ENCODE data around the gene RTRAF. TPM values are rescaled to one million over a fixed set of nuclear protein-coding genes. Genes with fewer than 3 reads are reported as not detected.

RTRAF gene
- total and polyA plus RNA-seq, 10 of the 15 experiments (the other 5 are each of a cell fraction or from before 2014, with no cell fraction given) = 248 to 540 (median 368) TPM

DNA sequence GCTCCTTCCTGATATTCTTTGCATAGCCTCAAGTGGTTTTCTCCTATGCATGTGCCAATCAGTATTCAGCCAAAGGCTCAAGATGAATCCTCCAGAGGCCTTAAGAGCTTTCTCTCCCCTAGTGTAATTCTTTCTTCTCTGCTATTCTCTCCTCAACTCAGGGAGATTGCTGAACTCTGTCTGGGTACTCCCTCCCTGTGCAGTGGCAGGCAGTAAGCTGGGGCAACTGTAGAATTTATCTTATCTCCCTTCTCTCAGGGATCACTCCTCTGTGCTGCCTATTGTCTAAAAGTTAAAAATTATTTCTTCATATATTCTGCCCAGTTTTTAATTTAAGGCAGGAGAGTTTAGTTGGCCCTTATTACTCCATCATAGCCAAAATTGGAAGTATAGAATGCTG, 28.5 kb upstream of the RTRAF start:
- FAIRE-seq = no peak
- ChIA-PET POLR2A (no interaction called here), RAD21 (ENCODE audit: unreplicated experiment) (no interaction called here), CTCF (no interaction called here), SMC1A (ENCODE audit: uncharacterized antibody, unreplicated experiment) (interaction anchor here (1.4 kb wide), 1 partner anchor 34 kb away, joined by 4 read pairs; no protein-coding TSS in a partner anchor)
- intact Hi-C loops (cut with micrococcal nuclease; ENCODE audit: unreplicated experiment) (no loop called here), in situ Hi-C loops (cut with MboI) (no loop called here)
- H4K20me1 ChIP-seq (ENCODE audit: control insufficient read depth, insufficient read depth) = no peaks in the 10 kb centered on the region
- H3K9ac ChIP-seq (ENCODE audit: control insufficient read depth, insufficient read depth, low read length) = no peak overlapping the region
- no TSS peak for BruUV-seq (replicated peaks)
- H3K4me2 ChIP-seq (ENCODE audit: control insufficient read depth, insufficient read depth) = no peak overlapping the region
- H3K9me3 ChIP-seq (replicated peaks; ENCODE audit: control insufficient read depth, insufficient read depth, low read length) = no peaks in the 10 kb centered on the region; the same call in 2 of the 3 replicates
- H2AFZ ChIP-seq (ENCODE audit: control insufficient read depth, low read depth, low read length) = no peak overlapping the region
- no peaks in the 10 kb centered on the region for H3K4me1 ChIP-seq (ENCODE audit: control insufficient read depth, insufficient read depth, low read length)
- DNase-seq (ENCODE audit: low read depth, low spot score) = no peak
- no peak for ATAC-seq
- TF ChIP-seq GATAD2B (conservative IDR thresholded peaks at IDR 0.05; ENCODE audit: low read depth) = no peak
- TF ChIP-seq SIX5 (IDR thresholded peaks at IDR 0.05; ENCODE audit: low read depth, low read length, severe bottlenecking) = no peak
- no peak for TF ChIP-seq CHD2 (IDR thresholded peaks at IDR 0.05; ENCODE audit: borderline replicate concordance, low read depth, low read length)
- TF ChIP-seq RELB (IDR thresholded peaks at IDR 0.05; ENCODE audit: low read depth) = no peak
- TF ChIP-seq PAX8 (IDR thresholded peaks at IDR 0.05) = no peak
- TF ChIP-seq, protein P1, sequence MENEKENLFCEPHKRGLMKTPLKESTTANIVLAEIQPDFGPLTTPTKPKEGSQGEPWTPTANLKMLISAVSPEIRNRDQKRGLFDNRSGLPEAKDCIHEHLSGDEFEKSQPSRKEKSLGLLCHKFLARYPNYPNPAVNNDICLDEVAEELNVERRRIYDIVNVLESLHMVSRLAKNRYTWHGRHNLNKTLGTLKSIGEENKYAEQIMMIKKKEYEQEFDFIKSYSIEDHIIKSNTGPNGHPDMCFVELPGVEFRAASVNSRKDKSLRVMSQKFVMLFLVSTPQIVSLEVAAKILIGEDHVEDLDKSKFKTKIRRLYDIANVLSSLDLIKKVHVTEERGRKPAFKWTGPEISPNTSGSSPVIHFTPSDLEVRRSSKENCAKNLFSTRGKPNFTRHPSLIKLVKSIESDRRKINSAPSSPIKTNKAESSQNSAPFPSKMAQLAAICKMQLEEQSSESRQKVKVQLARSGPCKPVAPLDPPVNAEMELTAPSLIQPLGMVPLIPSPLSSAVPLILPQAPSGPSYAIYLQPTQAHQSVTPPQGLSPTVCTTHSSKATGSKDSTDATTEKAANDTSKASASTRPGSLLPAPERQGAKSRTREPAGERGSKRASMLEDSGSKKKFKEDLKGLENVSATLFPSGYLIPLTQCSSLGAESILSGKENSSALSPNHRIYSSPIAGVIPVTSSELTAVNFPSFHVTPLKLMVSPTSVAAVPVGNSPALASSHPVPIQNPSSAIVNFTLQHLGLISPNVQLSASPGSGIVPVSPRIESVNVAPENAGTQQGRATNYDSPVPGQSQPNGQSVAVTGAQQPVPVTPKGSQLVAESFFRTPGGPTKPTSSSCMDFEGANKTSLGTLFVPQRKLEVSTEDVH (IDR thresholded peaks at IDR 0.05; ENCODE audit: low read depth, partially characterized antibody) = no peak
- no peak for TF ChIP-seq HDAC6 (IDR thresholded peaks at IDR 0.05; ENCODE audit: unreplicated experiment)
- no peak for TF ChIP-seq EZH2 (IDR thresholded peaks at IDR 0.05; ENCODE audit: borderline replicate concordance, control insufficient read depth, low read depth, low read length)
- TF ChIP-seq GABPA (IDR thresholded peaks at IDR 0.05; ENCODE audit: low read depth) = no peak
- TF ChIP-seq MEF2A (IDR thresholded peaks at IDR 0.05; ENCODE audit: insufficient read depth, low read depth, low read length) = no peak
- TF ChIP-seq IRF3 (IDR thresholded peaks at IDR 0.05) = no peak
- no peak for TF ChIP-seq IKZF1 (conservative IDR thresholded peaks at IDR 0.05)
- no peak for TF ChIP-seq ZNF207 (IDR thresholded peaks at IDR 0.05; ENCODE audit: borderline replicate concordance)
- TF ChIP-seq NR2F1 (conservative IDR thresholded peaks at IDR 0.05) = no peak
- TF ChIP-seq YY1 (IDR thresholded peaks at IDR 0.05; ENCODE audit: low read depth, low read length) = no peak
- peaks cover 0 to 3% of the 10 kb centered on the region in 2 experiments; a peak in 1 of 4 replicates for H3K36me3 ChIP-seq (ENCODE audit: control insufficient read depth in 2 of 2, insufficient read depth in 2 of 2, low read length in 1 of 2)
- no peaks in the 10 kb centered on the region for H3K79me2 ChIP-seq (ENCODE audit: control insufficient read depth, insufficient read depth, low read length)
- H3K27me3 ChIP-seq (replicated peaks in 1 of 2; ENCODE audit: control insufficient read depth in 2 of 2, insufficient read depth in 2 of 2, low read length in 1 of 2) = no peaks in the 10 kb centered on the region
- H3K27ac ChIP-seq (ENCODE audit: control insufficient read depth, insufficient read depth) = no peak overlapping the region
- no peak overlapping the region for H3K4me3 ChIP-seq
